Stimulated activated CD8-positive, alpha-beta memory T cell treated with anti-CD3 and anti-CD28 coated beads, Interleukin-4, amount 100 ng/mL, for 4 hours (primary cell): Measurements from ENCODE around the gene APOLD1.
"Not testable (repeated sequence)": the region's sequence is repeated elsewhere in the genome, so short reads cannot be mapped to it uniquely, and the experiment has no call there.

Experiments
- DNase-seq, 2 donors: peaks; one replicate each; pipeline ENCODE4 v3.0.0-alpha.2; 2020; ENCODE audit warnings: low read depth in 2 of 2, low spot score in 1 of 2

Gene APOLD1

GRCh38 chr12:12839003-12839395 lies 53.5 kb downstream of the APOLD1 start:
- DNase-seq = no peak

GRCh38 chr12:12839439-12839838 lies 54.0 kb downstream of the APOLD1 start:
- DNase-seq = not testable (repeated sequence)

GRCh38 chr12:12839873-12840579 lies 54.6 kb downstream of the APOLD1 start:
- DNase-seq = no peak

- no peak for DNase-seq
Measured at GRCh38 chr12:12840580-12840899, 55.1 kb downstream of the APOLD1 start.
